K562 (cell line): Measurements from ENCODE around the gene NRXN3. TPM values are rescaled to one million over a fixed set of nuclear protein-coding genes. Genes with fewer than 3 reads are reported as not detected.

ENCODE experiments used
- ATAC-seq: fragments of 200-7000 bp; cut with Tn5 transposase; 3 replicates; pipeline ENCODE4 v1.9.1; 2020; ENCODE audit warnings: moderate library complexity
- BruUV-seq: library from RNA; stranded (reverse); fragments of 400-500 nt; replicated peaks from 2 replicates; lab custom pipeline; 2021; lab: Mats Ljungman, UMichigan
- CTCF ChIA-PET: fragments of 300-600 bp; formaldehyde crosslinking; extraction: SDS; loops from one replicate; lab custom pipeline; 2021; ENCODE audit warnings: low intra/inter-chr PET ratio; lab: Yijun Ruan, JAX
- POLR2A ChIA-PET: fragments of 300-600, 350-650 bp; sonication (Branson Sonifier 250); formaldehyde crosslinking; extraction: SDS; loops from one replicate; lab custom pipeline; 2021; ENCODE audit warnings: antibody characterized with exemption, inconsistent platforms; lab: Yijun Ruan, JAX
- DNase-seq, 4 experiments: peaks; one replicate each; pipeline versions ENCODE4 v3.0.0 to v3.0.0-alpha.2; 2011 to 2018; ENCODE audit warnings: low spot score in 3 of 4, mixed read lengths in 3 of 4; ENCODE audit errors: extremely low read depth in 1 of 4
- FAIRE-seq: peaks from 2 replicates; lab custom pipeline; 2011; peaks lifted over from hg19 to GRCh38; lab: Jason Lieb, UNC
- H2AFZ ChIP-seq: 2 replicates; pipeline ENCODE4 v1.6.0; 2011; ENCODE audit warnings: low read depth, low read length, control low read depth, inconsistent platforms
- H3K27ac ChIP-seq: fragments of 200-600 bp; 3 replicates; pipeline ENCODE4 v1.8.0; 2011; ENCODE audit warnings: low read depth, mild to moderate bottlenecking, control low read depth, inconsistent platforms, low read length, moderate library complexity, mixed read lengths; ENCODE audit errors: extremely low read depth
- H3K27me3 ChIP-seq, 2 experiments: fragments of 300-600 bp in 1 of 2; 2 replicates in 1 of 2; 3 replicates in 1 of 2; pipeline versions ENCODE4 v1.6.0 to v1.8.0; 2011; ENCODE audit warnings: inconsistent platforms in 2 of 2, low read length in 2 of 2, mild to moderate bottlenecking in 1 of 2, mixed read lengths in 1 of 2, moderate library complexity in 1 of 2; ENCODE audit not compliant: control insufficient read depth in 2 of 2, insufficient read depth in 2 of 2
- H3K36me3 ChIP-seq: fragments of 300-600 bp; 3 replicates; pipeline ENCODE4 v1.8.0; 2011; ENCODE audit warnings: mild to moderate bottlenecking, low read length, inconsistent platforms; ENCODE audit not compliant: control insufficient read depth, insufficient read depth
- H3K4me1 ChIP-seq, 2 experiments: fragments of 200-600 bp in 1 of 2; replicated peaks in 1 of 2; 2 replicates in 1 of 2; 3 replicates in 1 of 2; pipeline versions ENCODE4 v1.5.1 to v1.8.0; 2011; ENCODE audit warnings: inconsistent platforms in 2 of 2, low read length in 2 of 2, mild to moderate bottlenecking in 1 of 2, mixed read lengths in 1 of 2, moderate library complexity in 1 of 2; ENCODE audit not compliant: control insufficient read depth in 2 of 2, insufficient read depth in 2 of 2
- H3K4me2 ChIP-seq: 2 replicates; pipeline ENCODE4 v1.6.1; 2011; ENCODE audit warnings: low read length, control low read depth, inconsistent platforms, mixed read lengths; ENCODE audit not compliant: insufficient read depth
- H3K4me3 ChIP-seq: fragments of 200-600 bp; sonication (generic), shearing (Covaris generic); 2 replicates; pipeline ENCODE4 v1.5.1; 2016; ENCODE audit warnings: control low read depth, inconsistent platforms
- H3K79me2 ChIP-seq: fragments of 200-600 bp; 3 replicates; pipeline ENCODE4 v1.8.0; 2011; ENCODE audit warnings: low read length, inconsistent platforms; ENCODE audit not compliant: control insufficient read depth, insufficient read depth
- H3K9ac ChIP-seq, 2 experiments: 2 replicates each; pipeline versions ENCODE4 v1.6.0 to v1.6.1; 2011; ENCODE audit warnings: low read depth in 2 of 2, low read length in 2 of 2, control low read depth in 1 of 2, inconsistent platforms in 1 of 2, mild to moderate bottlenecking in 1 of 2, mixed read lengths in 1 of 2; ENCODE audit not compliant: insufficient read depth in 1 of 2
- H3K9me1 ChIP-seq: one replicate; pipeline ENCODE4 v1.6.0; 2011; ENCODE audit warnings: inconsistent platforms, mild to moderate bottlenecking, low read length, moderate library complexity; ENCODE audit not compliant: control insufficient read depth, insufficient read depth
- H3K9me3 ChIP-seq: replicated peaks from 2 replicates; pipeline ENCODE4 v1.5.1; 2011; ENCODE audit warnings: low read depth, low read length, inconsistent platforms; ENCODE audit not compliant: control insufficient read depth, insufficient read depth
- H4K20me1 ChIP-seq: replicated peaks from 2 replicates; pipeline ENCODE4 v1.6.1; 2011; ENCODE audit warnings: low read length, inconsistent platforms, mixed read lengths; ENCODE audit not compliant: control insufficient read depth, insufficient read depth
- BCOR ChIP-seq: fragments of 450-650 bp; IDR thresholded peaks from 2 replicates; pipeline ENCODE4 v1.6.1; 2016
- BRD4 ChIP-seq: fragments of 200-600 bp; sonication (generic); IDR thresholded peaks from 2 replicates; pipeline ENCODE4 v1.6.1; 2017; ENCODE audit warnings: inconsistent platforms
- HNRNPH1 ChIP-seq: fragments of 200-400 bp; formaldehyde crosslinking; optimal IDR thresholded peaks from 2 replicates; pipeline ENCODE3; 2017; ENCODE audit warnings: low read depth, mild to moderate bottlenecking, low read length, moderate library complexity
- L3MBTL2 ChIP-seq: fragments of 450-650 bp; IDR thresholded peaks from 2 replicates; pipeline ENCODE4 v1.6.1; 2016; ENCODE audit warnings: mild to moderate bottlenecking, moderate library complexity
- PURB ChIP-seq: sonication (generic); formaldehyde crosslinking; IDR thresholded peaks from 2 replicates; pipeline ENCODE4 v1.9.0; 2021; ENCODE audit warnings: low read depth, mild to moderate bottlenecking, missing genetic modification reagents
- STAT5A ChIP-seq: IDR thresholded peaks from 2 replicates; pipeline ENCODE4 v1.6.1; 2012; ENCODE audit warnings: low read length, inconsistent platforms, borderline replicate concordance
- TEAD1 ChIP-seq, 2 experiments: fragments of 450-650 bp in 1 of 2; sonication (generic) in 1 of 2; formaldehyde crosslinking; IDR thresholded peaks; 2 replicates each; pipeline versions ENCODE4 v1.4.0 to v1.8.0; 2020 to 2022; ENCODE audit warnings: mild to moderate bottlenecking in 2 of 2, missing genetic modification reagents in 1 of 2
- U2AF1 ChIP-seq: fragments of 200-400 bp; formaldehyde crosslinking; optimal IDR thresholded peaks from 2 replicates; pipeline ENCODE3; 2017; ENCODE audit warnings: mild to moderate bottlenecking, low read depth, low read length, moderate library complexity
- WGBS: fragments of 100-300 bp; shearing (Covaris generic); methylation state at CpG from one replicate; pipeline ENCODE4 v1.1.6; 2016; ENCODE audit warnings: low coverage, mixed read lengths; ENCODE audit not compliant: insufficient coverage; ENCODE audit errors: missing lambda C conversion rate; 5-methylcytosine and 5-hydroxymethylcytosine counted together
- in situ Hi-C: fragments of 300-500 bp; cut with MboI; formaldehyde crosslinking; loops from 4 replicates; pipeline ENCODE4 v1.15.0; 2018; ENCODE audit warnings: inconsistent platforms, mixed read lengths
- intact Hi-C: fragments of 100-400 bp; cut with micrococcal nuclease; formaldehyde crosslinking; loops from 2 replicates; pipeline ENCODE4 v1.14.2; 2022
- polyA plus RNA-seq, 8 experiments: library from polyadenylated mRNA; depleted of rRNA in 4 of 8; stranded (reverse) in 5 of 8; unstranded in 3 of 8; fragments of >200 nt; fragmentation: Nextera tagmentation in 2 of 8; fragmentation: Illumina TruSeq in 1 of 8; extraction: Ambion mirVana in 2 of 8; extraction: Trizol in 1 of 8; gene quantifications; 2 replicates each; pipeline versions ENCODE4 v1.2.1 to v1.2.3, GENCODE V29; 2011 to 2014; ENCODE audit warnings: inconsistent platforms in 1 of 8, missing spikeins in 1 of 8
- total RNA-seq, 7 experiments: library from RNA; depleted of rRNA in 6 of 7; stranded (reverse); fragments of >200 nt in 6 of 7; fragmentation: Illumina TruSeq in 2 of 7; extraction: Trizol in 2 of 7; gene quantifications; 2 replicates each; pipeline versions ENCODE4 v1.2.1 to v1.2.3, GENCODE V29; 2011 to 2021; ENCODE audit warnings: low replicate concordance in 1 of 7
- TF ChIP-seq, protein P1 (sequence below): fragments of 250-450 bp; sonication (Bioruptor Pico); IDR thresholded peaks from 2 replicates; pipeline ENCODE4 v1.6.1; 2021; ENCODE audit warnings: mild to moderate bottlenecking
- TF ChIP-seq, protein P2 (sequence below): fragments of 250-450 bp; sonication (Bioruptor Pico); IDR thresholded peaks from 2 replicates; pipeline ENCODE4 v1.8.0; 2021; ENCODE audit warnings: moderate library complexity, mild to moderate bottlenecking, inconsistent platforms
- TF ChIP-seq, protein P3 (sequence below): sonication (generic); formaldehyde crosslinking; IDR thresholded peaks from 2 replicates; pipeline ENCODE4 v1.8.0; 2023; ENCODE audit warnings: missing genetic modification reagents, mild to moderate bottlenecking, borderline replicate concordance

Gene NRXN3
- total and polyA plus RNA-seq, 9 of the 15 experiments (the other 6 are each of a cell fraction or from before 2014, with no cell fraction given) = 0.09 TPM; not detected in 8

DNA sequence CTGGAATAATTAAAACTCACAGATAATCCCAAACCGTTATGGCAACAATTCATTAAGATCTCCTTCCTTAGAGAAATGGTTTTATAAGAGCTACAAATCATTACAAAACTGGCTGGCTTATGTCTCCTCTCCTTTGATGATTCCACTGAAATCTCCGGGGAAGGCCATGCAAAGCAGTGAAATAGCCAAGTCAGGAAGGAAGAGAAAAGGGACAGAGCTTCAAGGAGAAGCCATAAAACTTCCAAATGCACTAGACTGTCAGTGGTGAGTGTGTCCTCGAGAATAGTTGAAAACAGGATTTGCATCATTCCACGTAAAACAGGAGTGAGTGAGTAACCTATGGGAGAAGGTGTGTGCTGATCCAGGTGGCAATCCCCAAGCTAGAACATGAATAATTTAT lies 1711.1 kb downstream of the NRXN3 start (continued):
- TF ChIP-seq, protein P1, sequence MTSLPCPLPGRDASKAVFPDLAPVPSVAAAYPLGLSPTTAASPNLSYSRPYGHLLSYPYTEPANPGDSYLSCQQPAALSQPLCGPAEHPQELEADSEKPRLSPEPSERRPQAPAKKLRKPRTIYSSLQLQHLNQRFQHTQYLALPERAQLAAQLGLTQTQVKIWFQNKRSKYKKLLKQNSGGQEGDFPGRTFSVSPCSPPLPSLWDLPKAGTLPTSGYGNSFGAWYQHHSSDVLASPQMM = no peak
- no peak for TF ChIP-seq TEAD1 (CRISPR knock-in tag; IDR thresholded peaks at IDR 0.05)

DNA sequence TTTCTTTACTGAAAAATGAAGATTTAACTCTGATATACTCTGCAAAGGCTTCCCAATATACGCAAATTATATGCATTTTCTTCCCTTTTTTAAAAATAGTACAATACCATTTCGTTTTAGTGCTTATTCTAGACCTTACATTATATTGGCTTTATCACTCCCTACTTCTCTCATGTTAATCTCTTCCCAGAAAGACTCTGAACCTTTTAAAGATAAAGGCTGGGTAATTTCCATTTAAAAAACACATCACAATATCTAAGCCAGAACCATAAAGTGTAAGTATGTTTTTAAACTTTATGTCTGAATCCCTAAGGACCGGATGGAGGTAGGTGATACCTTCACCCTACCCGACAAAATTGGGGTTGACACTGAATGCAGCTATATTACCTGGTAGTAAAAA lies 1720.4 kb downstream of the NRXN3 start:
- DNase-seq (no peak), FAIRE-seq (no peak), ATAC-seq (no peak)
- Histone ChIP-seq H3K27ac (no peak overlapping the region), H3K4me1 (no peaks in the 10 kb centered on the region), H2AFZ (no peak overlapping the region), H3K4me3 (no peak overlapping the region), H3K9ac (no peak overlapping the region), H3K27me3 (no peaks in the 10 kb centered on the region), H4K20me1 (no peaks in the 10 kb centered on the region), H3K4me2 (no peak overlapping the region), H3K9me3 (no peaks in the 10 kb centered on the region), H3K9me1 (no peaks in the 10 kb centered on the region), H3K36me3 (no peaks in the 10 kb centered on the region), H3K79me2 (no peaks in the 10 kb centered on the region)
- in situ Hi-C loops (no loop called here), intact Hi-C loops (no loop called here)
- CTCF ChIA-PET = no interaction called here
- BruUV-seq = no TSS peak
- 0% methylated on average over 4 of the region's 4 CpGs for WGBS
- POLR2A ChIA-PET = no interaction called here
- TF ChIP-seq, protein P2, sequence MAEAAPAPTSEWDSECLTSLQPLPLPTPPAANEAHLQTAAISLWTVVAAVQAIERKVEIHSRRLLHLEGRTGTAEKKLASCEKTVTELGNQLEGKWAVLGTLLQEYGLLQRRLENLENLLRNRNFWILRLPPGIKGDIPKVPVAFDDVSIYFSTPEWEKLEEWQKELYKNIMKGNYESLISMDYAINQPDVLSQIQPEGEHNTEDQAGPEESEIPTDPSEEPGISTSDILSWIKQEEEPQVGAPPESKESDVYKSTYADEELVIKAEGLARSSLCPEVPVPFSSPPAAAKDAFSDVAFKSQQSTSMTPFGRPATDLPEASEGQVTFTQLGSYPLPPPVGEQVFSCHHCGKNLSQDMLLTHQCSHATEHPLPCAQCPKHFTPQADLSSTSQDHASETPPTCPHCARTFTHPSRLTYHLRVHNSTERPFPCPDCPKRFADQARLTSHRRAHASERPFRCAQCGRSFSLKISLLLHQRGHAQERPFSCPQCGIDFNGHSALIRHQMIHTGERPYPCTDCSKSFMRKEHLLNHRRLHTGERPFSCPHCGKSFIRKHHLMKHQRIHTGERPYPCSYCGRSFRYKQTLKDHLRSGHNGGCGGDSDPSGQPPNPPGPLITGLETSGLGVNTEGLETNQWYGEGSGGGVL (CRISPR knock-in tag) = no peak
- TF ChIP-seq BCOR = no peak
- TF ChIP-seq STAT5A = no peak
- TF ChIP-seq PURB (CRISPR knock-in tag) = no peak
- no peak for TF ChIP-seq HNRNPH1
- TF ChIP-seq BRD4 = no peak
- no peak for TF ChIP-seq U2AF1
- TF ChIP-seq L3MBTL2 = no peak
- TF ChIP-seq, protein P3, sequence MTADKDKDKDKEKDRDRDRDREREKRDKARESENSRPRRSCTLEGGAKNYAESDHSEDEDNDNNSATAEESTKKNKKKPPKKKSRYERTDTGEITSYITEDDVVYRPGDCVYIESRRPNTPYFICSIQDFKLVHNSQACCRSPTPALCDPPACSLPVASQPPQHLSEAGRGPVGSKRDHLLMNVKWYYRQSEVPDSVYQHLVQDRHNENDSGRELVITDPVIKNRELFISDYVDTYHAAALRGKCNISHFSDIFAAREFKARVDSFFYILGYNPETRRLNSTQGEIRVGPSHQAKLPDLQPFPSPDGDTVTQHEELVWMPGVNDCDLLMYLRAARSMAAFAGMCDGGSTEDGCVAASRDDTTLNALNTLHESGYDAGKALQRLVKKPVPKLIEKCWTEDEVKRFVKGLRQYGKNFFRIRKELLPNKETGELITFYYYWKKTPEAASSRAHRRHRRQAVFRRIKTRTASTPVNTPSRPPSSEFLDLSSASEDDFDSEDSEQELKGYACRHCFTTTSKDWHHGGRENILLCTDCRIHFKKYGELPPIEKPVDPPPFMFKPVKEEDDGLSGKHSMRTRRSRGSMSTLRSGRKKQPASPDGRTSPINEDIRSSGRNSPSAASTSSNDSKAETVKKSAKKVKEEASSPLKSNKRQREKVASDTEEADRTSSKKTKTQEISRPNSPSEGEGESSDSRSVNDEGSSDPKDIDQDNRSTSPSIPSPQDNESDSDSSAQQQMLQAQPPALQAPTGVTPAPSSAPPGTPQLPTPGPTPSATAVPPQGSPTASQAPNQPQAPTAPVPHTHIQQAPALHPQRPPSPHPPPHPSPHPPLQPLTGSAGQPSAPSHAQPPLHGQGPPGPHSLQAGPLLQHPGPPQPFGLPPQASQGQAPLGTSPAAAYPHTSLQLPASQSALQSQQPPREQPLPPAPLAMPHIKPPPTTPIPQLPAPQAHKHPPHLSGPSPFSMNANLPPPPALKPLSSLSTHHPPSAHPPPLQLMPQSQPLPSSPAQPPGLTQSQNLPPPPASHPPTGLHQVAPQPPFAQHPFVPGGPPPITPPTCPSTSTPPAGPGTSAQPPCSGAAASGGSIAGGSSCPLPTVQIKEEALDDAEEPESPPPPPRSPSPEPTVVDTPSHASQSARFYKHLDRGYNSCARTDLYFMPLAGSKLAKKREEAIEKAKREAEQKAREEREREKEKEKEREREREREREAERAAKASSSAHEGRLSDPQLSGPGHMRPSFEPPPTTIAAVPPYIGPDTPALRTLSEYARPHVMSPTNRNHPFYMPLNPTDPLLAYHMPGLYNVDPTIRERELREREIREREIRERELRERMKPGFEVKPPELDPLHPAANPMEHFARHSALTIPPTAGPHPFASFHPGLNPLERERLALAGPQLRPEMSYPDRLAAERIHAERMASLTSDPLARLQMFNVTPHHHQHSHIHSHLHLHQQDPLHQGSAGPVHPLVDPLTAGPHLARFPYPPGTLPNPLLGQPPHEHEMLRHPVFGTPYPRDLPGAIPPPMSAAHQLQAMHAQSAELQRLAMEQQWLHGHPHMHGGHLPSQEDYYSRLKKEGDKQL (CRISPR knock-in tag) = no peak
